ENCODE data around the gene PIM2.

- TF ChIP-seq, protein P1, sequence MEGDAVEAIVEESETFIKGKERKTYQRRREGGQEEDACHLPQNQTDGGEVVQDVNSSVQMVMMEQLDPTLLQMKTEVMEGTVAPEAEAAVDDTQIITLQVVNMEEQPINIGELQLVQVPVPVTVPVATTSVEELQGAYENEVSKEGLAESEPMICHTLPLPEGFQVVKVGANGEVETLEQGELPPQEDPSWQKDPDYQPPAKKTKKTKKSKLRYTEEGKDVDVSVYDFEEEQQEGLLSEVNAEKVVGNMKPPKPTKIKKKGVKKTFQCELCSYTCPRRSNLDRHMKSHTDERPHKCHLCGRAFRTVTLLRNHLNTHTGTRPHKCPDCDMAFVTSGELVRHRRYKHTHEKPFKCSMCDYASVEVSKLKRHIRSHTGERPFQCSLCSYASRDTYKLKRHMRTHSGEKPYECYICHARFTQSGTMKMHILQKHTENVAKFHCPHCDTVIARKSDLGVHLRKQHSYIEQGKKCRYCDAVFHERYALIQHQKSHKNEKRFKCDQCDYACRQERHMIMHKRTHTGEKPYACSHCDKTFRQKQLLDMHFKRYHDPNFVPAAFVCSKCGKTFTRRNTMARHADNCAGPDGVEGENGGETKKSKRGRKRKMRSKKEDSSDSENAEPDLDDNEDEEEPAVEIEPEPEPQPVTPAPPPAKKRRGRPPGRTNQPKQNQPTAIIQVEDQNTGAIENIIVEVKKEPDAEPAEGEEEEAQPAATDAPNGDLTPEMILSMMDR (IDR thresholded peaks at IDR 0.05; ENCODE audit: low read depth, low read length, missing input control): no peak
- no peak for TF ChIP-seq EGR1 (IDR thresholded peaks at IDR 0.05; ENCODE audit: low read depth in 2 of 2)
- no peak for TF ChIP-seq GABPA (IDR thresholded peaks at IDR 0.05 in 1 of 2, conservative IDR thresholded peaks at IDR 0.05 in 1 of 2)
- TF ChIP-seq TAF1 (conservative IDR thresholded peaks at IDR 0.05): no peak
- TF ChIP-seq FOXA1 (IDR thresholded peaks at IDR 0.05): no peak
- TF ChIP-seq JUND (IDR thresholded peaks at IDR 0.05): no peak
- TF ChIP-seq MAX (IDR thresholded peaks at IDR 0.05): no peak
These were observed 20.9 kb upstream of the PIM2 start for GRCh38 chrX:48939524-48940228.

Measured in liver (tissue), 3 donors.